GM12873 (cell line): Measurements from ENCODE around the gene KCNMA1.

ENCODE experiments used
- CTCF ChIP-seq: IDR thresholded peaks from 2 replicates; pipeline ENCODE4 v1.5.1; 2012; ENCODE audit warnings: low read depth, mild to moderate bottlenecking, moderate library complexity, low read length, control low read depth; ENCODE audit not compliant: insufficient read depth; ENCODE audit errors: missing control alignments

Gene KCNMA1

DNA sequence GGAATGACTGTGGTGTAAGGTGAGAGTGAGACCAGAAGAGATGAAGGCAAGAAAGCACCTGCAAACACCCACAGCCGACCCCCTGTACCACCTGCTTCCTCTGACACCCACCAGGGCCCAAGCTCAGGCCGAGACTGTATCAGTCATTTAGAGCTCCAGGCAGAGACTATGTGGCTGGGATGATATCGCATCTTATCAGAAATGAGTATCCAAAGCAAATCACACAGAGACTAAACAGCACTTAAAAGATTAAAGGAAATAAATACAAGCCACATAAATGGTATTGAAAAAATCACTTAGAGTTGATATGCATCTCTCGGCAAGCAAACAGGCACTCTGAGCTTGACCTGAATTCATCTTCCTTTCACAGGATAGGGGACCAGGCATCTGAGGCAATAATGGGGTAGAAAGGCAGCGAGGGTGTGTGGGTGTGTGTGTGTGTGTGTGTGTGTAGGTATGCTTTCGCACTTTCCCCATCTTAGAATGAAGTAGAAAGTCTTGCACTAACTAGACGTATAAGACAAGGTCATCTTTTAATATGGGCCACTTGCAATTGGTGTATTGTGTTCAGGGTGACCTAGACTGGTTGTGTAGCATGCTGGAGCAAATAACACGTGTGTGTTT, 665.9 kb downstream of the KCNMA1 start:
- TF ChIP-seq CTCF = no peak

DNA sequence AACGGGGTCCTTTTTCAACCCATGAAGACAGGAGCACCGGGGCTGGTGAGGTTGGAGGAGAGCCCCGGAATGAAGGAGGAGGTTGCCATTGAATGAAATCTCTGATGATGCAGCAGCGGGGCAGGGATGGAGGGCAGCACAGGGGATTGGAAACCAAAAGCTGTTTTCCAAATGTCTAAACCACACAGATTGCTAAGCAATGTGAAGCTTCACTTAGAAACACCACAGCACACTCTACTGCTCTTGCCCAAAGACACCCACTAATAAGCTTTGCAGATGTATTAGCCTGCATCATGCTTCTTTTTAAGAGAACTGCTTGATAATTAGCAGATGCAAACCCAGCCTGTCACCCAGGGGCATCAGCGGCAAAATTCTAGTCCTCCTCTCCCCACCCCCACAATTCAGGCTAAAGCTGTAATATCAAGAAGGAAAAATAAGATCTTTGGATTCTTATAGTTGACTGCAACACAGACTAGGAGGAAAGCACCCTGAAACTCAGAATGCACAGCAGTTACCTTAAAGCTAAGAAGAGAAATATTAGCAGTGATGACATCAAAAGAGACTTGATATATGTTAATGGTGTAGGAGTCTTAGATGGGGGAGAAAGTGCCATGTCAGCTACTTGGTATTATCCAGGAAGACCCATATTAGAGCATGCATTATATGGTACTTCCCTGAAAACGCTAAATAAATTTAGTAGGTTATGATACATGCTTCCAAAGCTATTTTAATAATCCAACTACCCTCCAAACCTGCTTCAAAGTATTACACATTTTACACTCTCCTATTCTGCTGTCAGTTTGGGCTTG, 666.7 kb downstream of the KCNMA1 start:
- no peak for TF ChIP-seq CTCF

DNA sequence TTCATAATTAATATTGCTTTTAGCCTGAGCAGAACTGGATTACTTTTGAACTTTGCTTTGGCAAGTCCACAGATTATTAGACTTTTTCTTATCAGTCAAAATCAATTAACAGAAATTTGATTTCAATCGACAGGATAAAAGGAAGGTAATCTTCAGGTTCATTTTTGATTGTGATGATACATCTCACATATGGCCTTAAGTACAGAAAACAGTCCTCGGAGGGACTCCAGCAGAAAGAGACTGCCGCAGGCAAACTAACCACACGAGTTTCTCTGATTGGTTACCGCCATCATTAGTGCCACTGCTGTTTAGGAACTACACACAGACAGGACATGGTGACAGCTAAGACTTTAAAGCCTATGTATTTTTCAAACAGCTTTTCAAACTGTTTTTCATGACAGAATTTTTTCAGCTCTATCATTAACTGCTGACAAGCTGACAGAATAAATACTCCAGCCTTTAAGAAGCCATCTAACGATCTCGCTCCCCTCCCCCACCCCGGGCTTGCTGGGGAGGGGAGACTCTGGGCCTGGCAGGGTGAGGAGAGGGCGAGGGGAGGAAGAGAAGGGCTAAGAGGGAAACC, 668.2 kb downstream of the KCNMA1 start:
- no peak for TF ChIP-seq CTCF

DNA sequence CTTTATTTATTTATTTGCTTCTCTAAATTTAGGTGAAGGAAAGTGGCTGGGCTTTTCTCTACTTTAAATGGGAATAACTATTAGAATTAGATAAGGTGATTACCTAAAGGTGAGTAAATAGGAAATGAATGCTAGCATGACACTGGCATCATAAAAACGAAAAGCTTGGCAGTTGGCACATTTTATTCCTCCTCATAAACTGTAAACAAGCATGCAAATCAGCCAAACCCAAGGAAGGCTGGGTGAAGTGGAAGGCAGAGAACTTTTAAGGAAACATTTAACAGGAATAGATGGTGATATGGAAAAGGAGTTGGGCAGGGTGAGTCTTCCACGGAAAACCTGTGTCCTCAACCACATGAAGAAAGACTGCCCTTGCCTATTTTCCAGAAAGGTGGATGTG, 669.1 kb downstream of the KCNMA1 start:
- no peak for TF ChIP-seq CTCF

GRCh38 chr10:76962851-76963250, 674.8 kb downstream of the KCNMA1 start:
- TF ChIP-seq CTCF = no peak

DNA sequence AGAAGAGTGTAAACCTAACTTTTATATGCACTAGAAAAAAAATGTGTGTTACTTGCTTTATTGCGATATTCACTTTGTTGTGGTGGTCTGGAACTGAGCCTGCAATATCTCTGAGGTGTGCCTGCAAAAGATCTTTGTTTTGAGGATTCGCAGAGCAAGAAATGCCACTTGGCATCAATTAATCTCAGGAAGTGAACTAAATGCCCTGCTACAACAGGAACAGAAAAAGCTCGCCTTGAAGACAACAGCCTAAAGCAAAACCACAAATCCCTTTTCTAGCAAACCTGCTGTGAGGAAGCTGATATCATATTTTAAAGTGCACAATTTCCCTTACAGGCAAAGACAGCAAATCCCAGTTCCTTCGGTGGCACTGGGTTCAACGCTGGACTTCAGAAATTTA, 675.8 kb downstream of the KCNMA1 start:
- TF ChIP-seq CTCF = no peak

GRCh38 chr10:76959111-76959510, 678.5 kb downstream of the KCNMA1 start:
- TF ChIP-seq CTCF = no peak
